Epidermal melanocyte (primary cell): ENCODE measurements around the gene MTHFR.

Experiments used
- DNase-seq: peaks from one replicate; pipeline ENCODE4 v3.0.0; 2011; ENCODE audit warnings: low spot score; ENCODE audit not compliant: insufficient read length

MTHFR gene

DNA sequence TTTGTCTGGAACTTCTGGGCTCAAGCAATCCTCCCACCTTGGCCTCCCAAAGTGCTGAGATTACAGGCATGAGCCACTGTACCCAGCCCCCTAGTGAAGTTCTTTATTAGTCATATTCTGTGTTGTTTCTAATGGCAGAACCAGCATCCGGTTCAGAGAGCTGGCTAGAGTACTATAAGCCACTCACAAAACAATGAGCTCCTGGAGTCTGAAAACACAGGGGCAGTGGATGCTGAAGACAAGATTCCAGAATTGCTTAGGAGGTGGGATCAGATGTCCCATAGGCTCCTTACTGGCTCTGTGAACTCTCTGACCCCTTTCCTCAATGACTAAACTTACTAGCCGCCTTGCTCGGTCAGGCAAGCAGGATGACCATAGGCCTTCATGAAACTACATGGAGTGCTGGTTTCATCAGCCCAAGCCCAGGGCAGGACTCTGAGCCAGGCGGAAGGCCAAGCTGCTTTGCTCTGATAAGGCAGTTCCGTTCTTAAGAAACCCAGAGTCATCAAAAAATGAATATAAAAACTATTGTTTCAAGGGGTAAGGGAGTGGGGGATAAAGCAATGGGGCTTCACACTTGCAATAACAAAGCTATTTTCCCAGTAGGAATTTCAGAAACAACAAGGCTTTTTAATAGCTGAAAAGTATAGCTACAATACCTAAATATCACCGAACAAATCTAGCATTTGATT is 8.1 kb downstream of the MTHFR start:
- DNase-seq = no peak

GRCh38 chr1:11796036-11796828 is 9.5 kb downstream of the MTHFR start:
- no peak for DNase-seq

- no peak for DNase-seq
Measured at GRCh38 chr1:11795238-11795890, 10.4 kb downstream of the MTHFR start.

DNA sequence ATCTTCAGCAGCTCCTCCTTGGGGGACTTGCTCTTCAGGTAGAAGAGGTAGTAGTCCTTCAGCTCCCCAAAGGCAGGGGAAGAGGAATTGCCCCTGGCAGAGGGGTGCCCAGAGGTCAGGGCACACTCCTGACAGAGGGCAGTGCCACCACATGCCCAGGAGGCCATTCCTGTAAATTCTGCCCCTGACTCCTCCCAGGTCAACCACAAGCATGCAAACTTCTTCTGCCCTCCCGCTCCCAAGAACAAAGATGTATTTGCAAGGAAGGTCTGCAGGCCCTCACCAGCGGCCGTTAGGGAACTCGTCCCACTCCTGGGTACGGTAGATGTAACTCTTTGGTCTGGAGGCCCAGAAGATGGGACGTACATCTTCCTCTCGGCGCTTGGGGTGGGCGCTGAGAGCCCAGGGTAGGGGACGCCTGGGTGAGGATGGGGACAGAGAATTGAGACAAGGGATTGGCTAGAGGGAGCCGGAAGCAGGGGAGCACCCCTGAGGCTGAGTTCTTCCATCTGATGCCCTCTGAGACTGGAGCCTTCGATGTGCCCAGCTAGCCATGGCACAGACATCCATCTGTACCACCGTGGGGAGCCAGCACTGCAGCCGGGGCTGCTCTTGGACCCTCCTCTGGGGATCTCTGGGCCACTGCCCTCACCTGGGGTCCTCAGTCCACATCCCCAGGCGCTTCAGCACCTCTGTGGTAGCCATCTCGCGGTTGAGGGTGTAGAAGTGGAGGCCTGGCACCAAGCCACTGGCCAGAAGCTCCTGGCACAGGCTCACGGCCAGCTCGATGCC is 11.1 kb downstream of the MTHFR start:
- DNase-seq = no peak

- no peak for DNase-seq
Measured at GRCh38 chr1:11793819-11794218, 11.9 kb downstream of the MTHFR start.

DNA sequence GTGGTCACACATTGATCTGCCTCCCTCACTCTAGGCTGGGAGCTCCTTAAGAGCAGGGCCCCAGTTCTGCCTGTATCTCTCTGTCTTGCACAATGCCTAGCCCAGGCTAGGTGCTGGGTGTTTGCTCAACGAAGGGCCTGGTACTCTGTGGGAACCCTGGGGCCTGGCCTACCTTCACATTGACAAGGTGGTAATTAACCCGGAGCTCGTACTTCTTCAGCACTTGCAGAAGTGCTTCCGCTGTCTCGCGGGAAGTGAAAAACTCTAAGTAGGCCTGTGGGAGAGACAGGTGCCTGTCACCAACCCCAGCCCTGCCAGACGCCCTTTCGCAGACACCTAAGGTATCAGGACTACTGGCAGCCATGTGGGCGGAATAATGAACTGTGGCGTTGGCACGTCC is 13.7 kb downstream of the MTHFR start:
- no peak for DNase-seq

DNA sequence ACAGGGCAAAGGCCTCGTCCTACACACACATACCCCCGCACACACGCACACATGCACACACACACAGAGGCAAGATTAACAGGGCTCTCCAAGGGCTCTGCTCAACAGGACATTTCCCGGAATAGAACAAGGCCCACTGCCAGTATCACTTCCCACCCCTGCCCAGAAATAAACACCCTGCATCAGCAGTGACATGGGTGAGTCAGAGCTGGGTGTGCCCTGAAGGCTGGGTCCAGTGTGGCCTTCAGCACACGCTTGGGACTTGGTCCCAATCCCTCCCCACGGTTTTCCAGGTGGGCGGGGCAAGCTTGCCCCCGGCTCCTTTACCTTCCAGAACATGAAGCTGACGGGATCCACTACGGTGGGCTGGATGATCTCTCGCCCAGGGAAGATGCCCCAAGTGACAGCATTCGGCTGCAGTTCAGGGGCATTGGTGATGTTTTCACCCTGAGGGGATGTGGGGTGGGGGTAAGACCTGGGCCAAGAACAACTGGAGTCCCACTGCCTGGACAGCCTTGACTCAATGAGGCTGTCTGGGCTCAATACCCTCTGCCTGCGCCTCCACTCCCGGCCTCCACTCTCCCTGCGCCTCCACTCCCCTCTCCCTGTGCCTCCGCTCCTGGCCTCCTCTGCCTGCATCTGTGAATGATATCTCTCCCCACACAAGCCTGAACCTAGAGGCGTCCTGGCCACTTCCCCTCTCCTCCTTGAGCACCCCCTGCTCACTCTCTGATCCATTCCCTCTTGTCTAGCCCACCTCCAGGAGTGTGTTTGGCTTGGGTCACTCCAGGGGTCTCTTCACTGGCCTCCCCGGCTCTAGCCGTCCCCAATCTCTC is 14.7 kb downstream of the MTHFR start:
- peak; percentile 42 for DNase-seq

GRCh38 chr1:11790101-11790879 is 15.5 kb downstream of the MTHFR start:
- DNase-seq = no peak

DNA sequence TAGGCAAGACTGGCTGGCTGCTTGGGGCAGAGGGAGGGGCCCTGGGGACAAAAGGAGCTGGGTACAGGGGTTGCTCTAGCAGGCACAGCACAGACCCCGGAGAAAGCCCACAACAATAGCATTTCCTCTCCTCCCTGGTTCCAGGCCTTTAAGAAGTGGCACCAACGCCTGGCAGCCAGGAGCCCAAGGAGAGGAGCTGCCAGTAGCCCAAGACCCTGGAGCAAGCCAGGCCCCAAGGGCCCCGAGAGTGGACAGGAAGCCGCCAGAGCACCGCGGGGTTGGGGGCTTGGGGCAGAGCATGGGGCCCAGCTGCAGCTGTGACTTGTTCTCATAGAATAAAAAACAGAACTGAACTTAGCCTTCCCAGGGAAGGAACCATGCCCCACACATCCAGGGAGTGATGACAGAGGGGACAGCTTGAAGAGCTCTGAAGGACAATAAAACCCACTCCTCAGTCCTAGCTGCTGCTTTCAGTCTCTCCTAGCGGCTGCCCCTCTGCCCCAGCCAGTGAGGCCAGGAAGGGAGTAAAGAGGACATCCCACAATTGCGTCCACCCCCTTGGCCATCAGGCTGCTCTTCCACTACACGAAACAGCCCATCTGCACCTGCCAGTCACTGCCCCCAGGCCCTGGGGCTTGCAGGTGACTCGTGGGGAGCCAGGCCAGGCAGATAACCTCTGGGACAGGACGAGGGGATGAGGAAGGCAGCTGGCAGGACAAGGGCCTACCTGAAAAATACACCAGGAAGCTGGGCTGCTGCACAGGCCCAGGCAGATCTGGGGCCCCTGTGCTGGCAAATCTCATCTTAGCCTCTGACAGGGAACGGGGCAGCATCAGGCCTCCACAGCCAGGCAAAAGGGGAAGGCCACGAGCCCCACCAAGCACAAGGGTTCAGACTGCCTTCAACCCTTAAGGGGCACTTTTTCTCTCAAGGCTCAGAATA is 16.4 kb downstream of the MTHFR start:
- no peak for DNase-seq

DNA sequence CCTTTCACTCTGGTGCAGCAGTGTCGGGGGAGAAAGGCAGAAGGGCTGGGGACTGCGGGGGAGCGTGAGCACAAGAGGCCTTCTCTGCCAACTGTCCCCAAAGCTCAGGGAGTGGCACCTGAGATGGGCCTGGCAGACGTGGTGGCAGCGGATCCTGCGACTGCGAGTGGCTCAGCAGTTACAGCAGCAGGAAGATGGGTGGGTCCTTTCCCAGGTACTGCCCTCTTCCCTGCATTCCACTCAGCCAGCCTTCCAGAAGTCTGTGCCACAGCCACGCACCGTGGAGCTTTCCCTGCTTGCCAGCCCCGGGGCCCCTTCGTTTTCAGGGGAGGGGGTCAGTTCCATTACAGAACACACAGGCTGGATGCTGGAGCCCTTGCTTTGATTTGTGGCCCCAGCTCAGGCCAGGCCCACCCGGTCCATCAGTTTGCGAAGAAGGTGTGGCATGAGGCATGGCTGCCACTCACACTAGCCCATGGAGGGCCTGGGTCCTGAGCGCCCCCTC is 17.2 kb downstream of the MTHFR start:
- no peak for DNase-seq

- DNase-seq = no peak
Measured at GRCh38 chr1:11787804-11788436, 17.8 kb downstream of the MTHFR start.

- peak; percentile 51 for DNase-seq
Measured at GRCh38 chr1:11787251-11787803, 18.4 kb downstream of the MTHFR start.

- DNase-seq = no peak
Measured at GRCh38 chr1:11786168-11786567, 19.6 kb downstream of the MTHFR start.

GRCh38 chr1:11784993-11785769 is 20.6 kb downstream of the MTHFR start:
- DNase-seq = no peak

- DNase-seq = no peak
Measured at GRCh38 chr1:11784256-11784992, 21.3 kb downstream of the MTHFR start.

DNA sequence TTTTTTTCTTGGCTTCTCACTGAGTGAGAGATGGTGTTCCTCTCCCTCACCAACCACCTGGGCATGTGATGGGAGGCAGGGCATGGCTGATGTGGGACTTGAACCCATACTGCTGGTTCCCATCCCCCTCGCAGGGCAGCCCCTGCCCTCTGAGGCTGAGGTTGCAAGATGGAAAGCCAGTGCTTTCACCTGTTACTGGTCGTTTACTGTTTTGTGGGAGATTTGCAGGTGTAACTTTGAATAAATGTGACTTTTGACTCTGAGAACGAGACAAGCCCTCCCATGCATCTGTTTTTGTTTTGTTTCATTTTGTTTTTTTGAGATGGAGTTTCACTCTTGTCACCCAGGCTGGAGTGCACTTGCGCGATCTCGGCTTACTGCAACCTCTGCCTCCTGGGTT is 22.2 kb downstream of the MTHFR start:
- no peak for DNase-seq
